HepG2 (cell line): ENCODE data around the gene ZNF341. TPM values are rescaled to one million over a fixed set of nuclear protein-coding genes. Genes with fewer than 3 reads are reported as not detected.

Experiments used
- AKAP8 ChIP-seq: sonication (generic); formaldehyde crosslinking; IDR thresholded peaks from 2 replicates; pipeline ENCODE4 v1.5.1; 2020; ENCODE audit warnings: mild to moderate bottlenecking, missing genetic modification reagents
- BCL6 ChIP-seq: IDR thresholded peaks from 2 replicates; pipeline ENCODE4 v1.6.1; 2016; ENCODE audit warnings: missing genetic modification reagents, missing compliant biosample characterization
- BRD4 ChIP-seq: sonication (generic); formaldehyde crosslinking; IDR thresholded peaks from 2 replicates; pipeline ENCODE4 v1.4.0; 2020; ENCODE audit warnings: missing genetic modification reagents
- MAFF ChIP-seq: IDR thresholded peaks from 2 replicates; pipeline ENCODE4 v1.6.1; 2011; ENCODE audit warnings: low read depth, low read length, improper control_type of control experiment
- MED1 ChIP-seq: sonication (generic); formaldehyde crosslinking; IDR thresholded peaks from 2 replicates; pipeline ENCODE4 v1.4.0; 2020; ENCODE audit warnings: missing genetic modification reagents
- PAX8 ChIP-seq: sonication (generic); formaldehyde crosslinking; IDR thresholded peaks from 2 replicates; pipeline ENCODE4 v1.8.0; 2022; ENCODE audit warnings: mild to moderate bottlenecking, missing genetic modification reagents, borderline replicate concordance
- SP140L ChIP-seq: sonication (generic); formaldehyde crosslinking; IDR thresholded peaks from 2 replicates; pipeline ENCODE4 v1.4.0; 2020; ENCODE audit warnings: missing genetic modification reagents, borderline replicate concordance
- SP4 ChIP-seq: sonication (generic); formaldehyde crosslinking; IDR thresholded peaks from 2 replicates; pipeline ENCODE4 v1.8.1; 2023; ENCODE audit warnings: mild to moderate bottlenecking, missing genetic modification reagents
- ZC3H13 ChIP-seq: sonication (generic); formaldehyde crosslinking; IDR thresholded peaks from 2 replicates; pipeline ENCODE4 v1.8.1; 2023; ENCODE audit warnings: mild to moderate bottlenecking, missing genetic modification reagents, moderate library complexity
- ZNF607 ChIP-seq: sonication (generic); formaldehyde crosslinking; IDR thresholded peaks from 2 replicates; pipeline ENCODE4 v1.5.1; 2020; ENCODE audit warnings: missing genetic modification reagents, mild to moderate bottlenecking, borderline replicate concordance
- ZNF713 ChIP-seq: sonication (generic); formaldehyde crosslinking; IDR thresholded peaks from 2 replicates; pipeline ENCODE4 v1.4.0; 2020; ENCODE audit warnings: mild to moderate bottlenecking, missing genetic modification reagents
- ZNF850 ChIP-seq: sonication (generic); formaldehyde crosslinking; conservative IDR thresholded peaks from 2 replicates; pipeline ENCODE4 v1.9.0; 2021; ENCODE audit warnings: mild to moderate bottlenecking, missing genetic modification reagents
- polyA plus RNA-seq, 8 experiments: library from polyadenylated mRNA; depleted of rRNA in 3 of 8; stranded (reverse) in 7 of 8; unstranded in 1 of 8; fragments of >200 nt; fragmentation: Illumina TruSeq in 4 of 8; extraction: Trizol in 4 of 8; gene quantifications; 2 replicates each; pipeline versions ENCODE4 v1.2.1 to v1.2.3, GENCODE V29; 2011 to 2016; ENCODE audit warnings: low read depth in 4 of 8, missing spikeins in 1 of 8, mixed read lengths in 1 of 8; ENCODE audit not compliant: insufficient read depth in 1 of 8
- total RNA-seq, 5 experiments: library from RNA; depleted of rRNA; stranded (reverse); fragments of >200 nt; fragmentation: Illumina TruSeq; extraction: Trizol; gene quantifications; 2 replicates each; pipeline ENCODE4 v1.2.3, GENCODE V29; 2016; ENCODE audit warnings: low read depth in 1 of 5
- TF ChIP-seq, protein P1 (sequence below): sonication (generic); formaldehyde crosslinking; IDR thresholded peaks from 2 replicates; pipeline ENCODE4 v1.8.0; 2022; ENCODE audit warnings: missing genetic modification reagents, mild to moderate bottlenecking, inconsistent platforms, borderline replicate concordance
- TF ChIP-seq, protein P2 (sequence below): sonication (generic); formaldehyde crosslinking; IDR thresholded peaks from 2 replicates; pipeline ENCODE4 v1.5.0; 2020; ENCODE audit warnings: missing genetic modification reagents
- TF ChIP-seq, protein P3 (sequence below): sonication (generic); formaldehyde crosslinking; IDR thresholded peaks from 2 replicates; pipeline ENCODE4 v1.4.0; 2020; ENCODE audit warnings: missing genetic modification reagents
- TF ChIP-seq, protein P4 (sequence below): sonication (generic); formaldehyde crosslinking; conservative IDR thresholded peaks from 2 replicates; pipeline ENCODE4 v1.8.0; 2022; ENCODE audit warnings: low read depth, missing genetic modification reagents
- TF ChIP-seq, protein P5 (sequence below): sonication (generic); formaldehyde crosslinking; IDR thresholded peaks from 2 replicates; pipeline ENCODE4 v1.4.0; 2020; ENCODE audit warnings: mild to moderate bottlenecking, missing genetic modification reagents
- TF ChIP-seq, protein P6 (sequence below): sonication (generic); formaldehyde crosslinking; IDR thresholded peaks from 2 replicates; pipeline ENCODE4 v1.4.0; 2020; ENCODE audit warnings: missing genetic modification reagents, borderline replicate concordance
- TF ChIP-seq, protein P7 (sequence below): sonication (generic); formaldehyde crosslinking; IDR thresholded peaks from 2 replicates; pipeline ENCODE4 v1.5.1; 2020; ENCODE audit warnings: mild to moderate bottlenecking, missing genetic modification reagents, moderate library complexity

The ZNF341 gene
- total and polyA plus RNA-seq, 2 of the 13 experiments (the other 11 are each of a cell fraction or from before 2014, with no cell fraction given): 1.1 to 2.2 TPM

DNA sequence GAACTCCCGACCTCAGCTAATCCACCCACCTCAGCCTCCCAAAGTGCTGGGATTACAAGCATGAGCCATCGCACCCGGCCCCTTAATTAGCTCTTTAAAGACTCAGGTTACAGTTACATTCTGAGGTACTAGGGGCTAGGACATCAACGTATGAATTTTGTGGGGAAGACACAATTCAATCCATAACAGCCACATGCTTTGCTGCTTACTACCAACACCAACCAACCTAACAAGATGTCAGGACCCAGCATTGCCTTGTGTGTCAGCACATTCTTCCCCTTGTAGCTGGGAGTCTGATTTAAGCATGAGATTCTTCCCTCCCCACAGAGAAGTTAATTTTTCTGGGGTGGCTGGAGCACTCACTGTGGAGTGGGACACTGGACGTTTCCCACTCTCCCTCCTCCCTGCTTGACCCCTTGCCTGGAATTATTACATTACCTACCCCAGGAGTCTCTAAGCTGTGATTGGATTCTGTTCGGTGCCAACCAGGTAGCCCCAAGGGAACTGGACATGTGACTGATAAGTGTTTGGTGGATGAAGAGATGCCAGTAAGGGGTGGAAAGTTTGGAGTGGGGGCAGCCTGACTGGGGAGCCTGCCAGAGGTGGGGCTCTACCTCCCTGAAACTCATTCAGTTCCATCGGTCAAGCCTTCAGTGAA is 6.1 kb upstream of the ZNF341 start (continued):
- TF ChIP-seq ZC3H13 (CRISPR knock-in tag) (no peak), SP140L (CRISPR knock-in tag) (no peak), ZNF607 (CRISPR knock-in tag) (no peak), ZNF713 (no peak), ZNF850 (CRISPR knock-in tag) (0 out of 2 replicates have a peak, but pooled peaks have one; percentile 53), MAFF (0 out of 2 replicates have a peak, but pooled peaks have one; percentile 30), AKAP8 (peak; percentile 25; the same call in 1 of the 2 replicates), BRD4 (CRISPR knock-in tag) (no peak), BCL6 (CRISPR knock-in tag) (no peak), MED1 (CRISPR knock-in tag) (no peak), SP4 (CRISPR knock-in tag) (no peak), PAX8 (CRISPR knock-in tag) (no peak)
- TF ChIP-seq, protein P1, sequence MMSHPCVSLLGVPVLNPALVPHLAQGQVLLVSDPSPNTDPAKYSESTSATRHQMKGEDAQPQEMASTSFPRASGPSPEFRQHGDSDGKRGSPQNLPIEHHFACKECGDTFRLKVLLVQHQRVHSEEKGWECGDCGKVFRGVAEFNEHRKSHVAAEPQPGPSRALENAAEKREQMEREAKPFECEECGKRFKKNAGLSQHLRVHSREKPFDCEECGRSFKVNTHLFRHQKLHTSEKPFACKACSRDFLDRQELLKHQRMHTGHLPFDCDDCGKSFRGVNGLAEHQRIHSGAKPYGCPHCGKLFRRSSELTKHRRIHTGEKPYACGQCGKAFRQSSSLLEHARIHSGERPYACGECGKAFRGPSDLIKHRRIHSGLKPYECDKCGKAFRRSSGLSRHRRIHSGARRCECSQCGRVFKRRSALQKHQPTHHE (CRISPR knock-in tag): no peak
- TF ChIP-seq, protein P2, sequence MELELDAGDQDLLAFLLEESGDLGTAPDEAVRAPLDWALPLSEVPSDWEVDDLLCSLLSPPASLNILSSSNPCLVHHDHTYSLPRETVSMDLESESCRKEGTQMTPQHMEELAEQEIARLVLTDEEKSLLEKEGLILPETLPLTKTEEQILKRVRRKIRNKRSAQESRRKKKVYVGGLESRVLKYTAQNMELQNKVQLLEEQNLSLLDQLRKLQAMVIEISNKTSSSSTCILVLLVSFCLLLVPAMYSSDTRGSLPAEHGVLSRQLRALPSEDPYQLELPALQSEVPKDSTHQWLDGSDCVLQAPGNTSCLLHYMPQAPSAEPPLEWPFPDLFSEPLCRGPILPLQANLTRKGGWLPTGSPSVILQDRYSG: no peak
- TF ChIP-seq, protein P3, sequence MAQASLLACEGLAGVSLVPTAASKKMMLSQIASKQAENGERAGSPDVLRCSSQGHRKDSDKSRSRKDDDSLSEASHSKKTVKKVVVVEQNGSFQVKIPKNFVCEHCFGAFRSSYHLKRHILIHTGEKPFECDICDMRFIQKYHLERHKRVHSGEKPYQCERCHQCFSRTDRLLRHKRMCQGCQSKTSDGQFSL (CRISPR knock-in tag): no peak
- TF ChIP-seq, protein P4, sequence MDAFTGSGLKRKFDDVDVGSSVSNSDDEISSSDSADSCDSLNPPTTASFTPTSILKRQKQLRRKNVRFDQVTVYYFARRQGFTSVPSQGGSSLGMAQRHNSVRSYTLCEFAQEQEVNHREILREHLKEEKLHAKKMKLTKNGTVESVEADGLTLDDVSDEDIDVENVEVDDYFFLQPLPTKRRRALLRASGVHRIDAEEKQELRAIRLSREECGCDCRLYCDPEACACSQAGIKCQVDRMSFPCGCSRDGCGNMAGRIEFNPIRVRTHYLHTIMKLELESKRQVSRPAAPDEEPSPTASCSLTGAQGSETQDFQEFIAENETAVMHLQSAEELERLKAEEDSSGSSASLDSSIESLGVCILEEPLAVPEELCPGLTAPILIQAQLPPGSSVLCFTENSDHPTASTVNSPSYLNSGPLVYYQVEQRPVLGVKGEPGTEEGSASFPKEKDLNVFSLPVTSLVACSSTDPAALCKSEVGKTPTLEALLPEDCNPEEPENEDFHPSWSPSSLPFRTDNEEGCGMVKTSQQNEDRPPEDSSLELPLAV: no peak
- TF ChIP-seq, protein P5, sequence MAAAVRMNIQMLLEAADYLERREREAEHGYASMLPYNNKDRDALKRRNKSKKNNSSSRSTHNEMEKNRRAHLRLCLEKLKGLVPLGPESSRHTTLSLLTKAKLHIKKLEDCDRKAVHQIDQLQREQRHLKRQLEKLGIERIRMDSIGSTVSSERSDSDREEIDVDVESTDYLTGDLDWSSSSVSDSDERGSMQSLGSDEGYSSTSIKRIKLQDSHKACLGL (CRISPR knock-in tag): no peak
- TF ChIP-seq, protein P6, sequence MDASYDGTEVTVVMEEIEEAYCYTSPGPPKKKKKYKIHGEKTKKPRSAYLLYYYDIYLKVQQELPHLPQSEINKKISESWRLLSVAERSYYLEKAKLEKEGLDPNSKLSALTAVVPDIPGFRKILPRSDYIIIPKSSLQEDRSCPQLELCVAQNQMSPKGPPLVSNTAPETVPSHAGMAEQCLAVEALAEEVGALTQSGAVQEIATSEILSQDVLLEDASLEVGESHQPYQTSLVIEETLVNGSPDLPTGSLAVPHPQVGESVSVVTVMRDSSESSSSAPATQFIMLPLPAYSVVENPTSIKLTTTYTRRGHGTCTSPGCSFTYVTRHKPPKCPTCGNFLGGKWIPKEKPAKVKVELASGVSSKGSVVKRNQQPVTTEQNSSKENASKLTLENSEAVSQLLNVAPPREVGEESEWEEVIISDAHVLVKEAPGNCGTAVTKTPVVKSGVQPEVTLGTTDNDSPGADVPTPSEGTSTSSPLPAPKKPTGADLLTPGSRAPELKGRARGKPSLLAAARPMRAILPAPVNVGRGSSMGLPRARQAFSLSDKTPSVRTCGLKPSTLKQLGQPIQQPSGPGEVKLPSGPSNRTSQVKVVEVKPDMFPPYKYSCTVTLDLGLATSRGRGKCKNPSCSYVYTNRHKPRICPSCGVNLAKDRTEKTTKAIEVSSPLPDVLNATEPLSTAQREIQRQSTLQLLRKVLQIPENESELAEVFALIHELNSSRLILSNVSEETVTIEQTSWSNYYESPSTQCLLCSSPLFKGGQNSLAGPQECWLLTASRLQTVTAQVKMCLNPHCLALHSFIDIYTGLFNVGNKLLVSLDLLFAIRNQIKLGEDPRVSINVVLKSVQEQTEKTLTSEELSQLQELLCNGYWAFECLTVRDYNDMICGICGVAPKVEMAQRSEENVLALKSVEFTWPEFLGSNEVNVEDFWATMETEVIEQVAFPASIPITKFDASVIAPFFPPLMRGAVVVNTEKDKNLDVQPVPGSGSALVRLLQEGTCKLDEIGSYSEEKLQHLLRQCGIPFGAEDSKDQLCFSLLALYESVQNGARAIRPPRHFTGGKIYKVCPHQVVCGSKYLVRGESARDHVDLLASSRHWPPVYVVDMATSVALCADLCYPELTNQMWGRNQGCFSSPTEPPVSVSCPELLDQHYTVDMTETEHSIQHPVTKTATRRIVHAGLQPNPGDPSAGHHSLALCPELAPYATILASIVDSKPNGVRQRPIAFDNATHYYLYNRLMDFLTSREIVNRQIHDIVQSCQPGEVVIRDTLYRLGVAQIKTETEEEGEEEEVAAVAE (CRISPR knock-in tag): no peak
- TF ChIP-seq, protein P7, sequence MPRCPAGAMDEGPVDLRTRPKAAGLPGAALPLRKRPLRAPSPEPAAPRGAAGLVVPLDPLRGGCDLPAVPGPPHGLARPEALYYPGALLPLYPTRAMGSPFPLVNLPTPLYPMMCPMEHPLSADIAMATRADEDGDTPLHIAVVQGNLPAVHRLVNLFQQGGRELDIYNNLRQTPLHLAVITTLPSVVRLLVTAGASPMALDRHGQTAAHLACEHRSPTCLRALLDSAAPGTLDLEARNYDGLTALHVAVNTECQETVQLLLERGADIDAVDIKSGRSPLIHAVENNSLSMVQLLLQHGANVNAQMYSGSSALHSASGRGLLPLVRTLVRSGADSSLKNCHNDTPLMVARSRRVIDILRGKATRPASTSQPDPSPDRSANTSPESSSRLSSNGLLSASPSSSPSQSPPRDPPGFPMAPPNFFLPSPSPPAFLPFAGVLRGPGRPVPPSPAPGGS (CRISPR knock-in tag): 0 out of 2 replicates have a peak, but pooled peaks have one; percentile 42
